LoVo (cell line): ENCODE results near the gene DAPK2.
"Not testable (repeated sequence)": the region's sequence is repeated elsewhere in the genome, so short reads cannot be mapped to it uniquely, and the experiment has no call there.

Experiments used
- DNase-seq: peaks from one replicate; pipeline ENCODE4 v3.0.0-alpha.2; 2016; ENCODE audit warnings: low spot score

The DAPK2 gene

DNA sequence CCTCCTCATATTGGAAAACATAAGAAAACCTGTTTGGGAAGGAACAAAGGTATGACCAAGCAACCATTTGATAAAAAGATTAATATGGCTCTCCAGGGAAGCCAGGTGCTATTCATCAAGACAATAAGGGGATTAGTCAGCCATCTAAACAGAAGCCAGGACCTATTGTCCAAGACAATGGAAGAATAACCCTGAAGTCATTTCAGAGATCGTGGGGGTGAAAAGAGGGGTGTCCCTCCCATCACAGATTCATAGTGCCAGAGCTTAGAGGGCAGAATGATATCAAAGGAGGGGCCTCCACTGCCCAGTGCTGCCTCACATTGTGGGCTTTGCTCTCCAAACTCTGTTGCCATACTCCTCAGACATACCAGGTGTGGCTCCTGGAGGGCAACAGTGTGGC, 73.5 kb downstream of the DAPK2 start:
- no peak for DNase-seq

DNA sequence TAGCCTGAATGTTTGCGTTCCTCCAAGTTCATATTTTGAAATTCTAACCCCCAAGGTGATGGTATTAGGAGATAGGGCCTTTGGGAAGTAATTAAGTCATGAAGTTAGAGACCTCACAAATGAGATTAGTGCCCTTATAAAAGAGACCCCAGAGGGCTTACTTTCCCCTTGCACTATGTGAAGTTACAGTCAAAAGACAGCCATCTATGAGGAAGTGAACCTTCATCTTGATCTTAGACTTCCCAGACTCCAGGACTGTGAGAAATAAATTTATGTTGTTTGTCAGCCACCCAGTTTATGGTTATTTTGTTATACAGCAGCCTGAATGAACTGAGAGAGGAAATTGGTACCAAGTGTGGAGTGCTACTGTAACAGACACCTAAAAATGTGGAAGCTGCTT, 74.4 kb downstream of the DAPK2 start:
- DNase-seq, result no peak

DNA sequence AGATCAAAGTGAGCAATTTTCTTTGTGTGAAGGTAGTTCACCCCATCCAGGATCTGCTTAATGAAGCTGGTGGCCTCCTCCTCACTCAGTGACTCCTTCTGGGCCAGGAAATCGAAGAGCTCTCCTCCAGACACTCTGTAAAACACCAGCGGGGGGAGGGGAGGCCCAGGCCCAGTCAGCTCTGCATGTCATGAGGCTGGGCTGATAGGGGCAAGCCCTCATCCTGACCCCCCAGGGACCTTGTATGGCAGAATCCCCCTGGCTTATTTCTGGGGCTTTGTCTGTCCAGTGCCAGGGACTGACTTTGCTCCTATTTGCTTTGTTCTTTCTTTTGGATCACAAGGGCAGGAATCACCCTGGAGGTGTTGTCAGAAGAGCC, 74.9 kb downstream of the DAPK2 start:
- no peak for DNase-seq

DNA sequence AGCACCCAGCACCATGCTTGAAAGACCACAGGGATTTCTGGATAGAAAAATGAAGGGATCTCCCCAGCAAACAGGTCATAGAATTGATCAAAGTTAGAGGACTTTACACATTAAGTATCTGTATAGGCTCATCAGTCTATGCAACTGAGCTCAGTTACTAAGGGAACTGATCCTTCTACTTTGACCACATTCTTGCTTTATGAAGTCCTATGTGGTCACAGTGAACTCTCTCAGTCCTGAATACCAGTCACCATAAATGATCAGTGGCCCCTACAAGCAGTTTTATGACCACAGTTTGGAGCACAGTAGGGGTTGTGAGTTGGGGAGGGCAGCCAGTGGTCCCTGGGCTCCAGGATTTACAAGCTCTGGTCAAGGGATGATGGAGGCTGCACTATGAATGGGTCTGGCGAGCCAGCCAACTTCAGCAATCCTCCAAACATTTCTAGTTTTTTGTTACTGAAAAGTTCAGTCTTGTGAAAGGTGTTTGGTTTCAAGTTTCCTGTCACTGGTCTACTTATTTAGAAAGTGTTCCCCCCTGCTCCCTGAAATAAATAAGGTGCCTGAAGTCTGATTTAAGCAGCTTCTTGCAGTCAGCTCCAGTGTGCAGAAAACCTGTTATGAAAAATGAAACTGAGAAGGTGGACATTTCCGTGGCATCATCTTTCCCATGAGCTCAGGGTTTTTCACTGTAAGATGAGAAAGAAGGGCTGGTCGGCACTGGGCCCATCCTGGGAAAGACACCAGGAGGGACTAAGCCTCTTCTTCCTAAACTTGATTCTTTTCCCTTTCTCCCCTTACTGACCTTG, 75.5 kb downstream of the DAPK2 start:
- DNase-seq, result no peak

DNA sequence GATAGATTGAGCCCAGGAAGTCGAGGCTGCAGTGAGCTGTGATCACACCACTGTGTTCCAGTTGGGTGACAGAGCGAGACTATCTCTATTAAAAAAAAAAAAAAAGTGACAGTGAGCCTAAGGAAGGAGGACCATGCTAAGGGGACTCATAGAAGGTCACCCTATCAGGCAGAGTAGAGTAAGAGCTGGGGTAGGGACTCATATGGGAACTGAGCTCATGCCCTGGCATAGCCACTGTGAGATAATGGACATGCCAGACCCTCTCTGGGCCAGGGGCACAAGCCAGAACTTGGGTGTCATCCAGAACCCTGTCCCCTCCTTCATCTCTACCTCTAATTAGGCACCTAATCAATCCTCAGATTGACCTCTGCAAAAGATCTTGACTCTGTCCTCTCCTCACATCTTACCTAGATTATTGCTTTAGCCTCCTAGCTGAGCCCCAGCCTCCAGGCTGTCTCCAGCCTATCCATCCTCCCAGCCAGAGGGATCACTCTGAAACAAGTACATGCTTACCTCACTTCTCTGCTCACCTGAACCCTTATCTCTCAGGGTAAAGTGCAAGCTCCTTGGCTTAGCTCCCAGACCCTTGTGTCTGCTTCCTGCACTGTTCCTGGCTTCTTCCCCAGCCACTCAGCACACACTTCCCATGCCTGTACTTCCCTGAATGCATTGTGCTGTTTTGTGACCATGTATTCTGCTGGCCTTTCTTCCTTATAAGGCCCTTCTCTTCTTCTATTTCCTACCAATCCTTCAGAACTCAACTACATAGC, 76.4 kb downstream of the DAPK2 start:
- DNase-seq, result peak; percentile 71

DNA sequence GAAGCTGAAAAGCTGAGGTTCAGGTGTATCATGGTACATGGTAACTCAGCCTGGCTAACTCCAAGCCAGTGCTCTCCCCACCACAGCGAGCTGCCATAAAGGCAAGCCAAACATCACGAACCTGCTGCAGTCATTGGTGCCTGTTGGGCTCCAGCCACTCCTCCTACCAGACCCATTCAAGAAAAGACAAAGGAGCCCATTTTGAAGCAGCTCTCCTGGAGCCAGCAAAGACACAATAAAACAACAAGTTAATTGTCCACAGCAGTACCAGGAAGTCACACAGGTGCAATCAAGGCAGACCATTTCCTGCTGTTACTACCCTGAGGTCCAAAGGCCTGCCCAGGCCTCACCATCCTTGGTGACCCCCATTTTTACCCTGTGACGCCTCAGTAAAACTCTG, 77.6 kb downstream of the DAPK2 start:
- DNase-seq, result peak; percentile 34

DNA sequence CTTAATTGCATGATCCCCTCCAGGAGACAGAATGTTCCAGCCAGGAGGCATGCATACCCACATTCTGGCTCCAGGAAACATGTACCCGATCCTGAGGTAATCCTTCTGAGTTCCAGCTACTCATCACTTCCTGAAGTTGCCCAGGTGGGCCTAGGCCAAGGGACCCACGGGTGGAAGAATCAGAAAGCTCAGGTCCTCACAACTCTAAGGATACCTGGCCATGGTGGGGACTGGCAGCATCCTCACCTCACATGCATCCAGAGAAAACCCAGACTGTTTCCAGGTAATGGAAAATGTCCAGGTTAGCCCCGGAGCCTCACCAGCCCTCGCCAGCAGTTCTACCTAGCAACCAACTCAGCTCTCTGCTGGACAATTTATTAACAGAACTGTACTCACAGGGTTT, 78.2 kb downstream of the DAPK2 start:
- DNase-seq, result no peak

DNA sequence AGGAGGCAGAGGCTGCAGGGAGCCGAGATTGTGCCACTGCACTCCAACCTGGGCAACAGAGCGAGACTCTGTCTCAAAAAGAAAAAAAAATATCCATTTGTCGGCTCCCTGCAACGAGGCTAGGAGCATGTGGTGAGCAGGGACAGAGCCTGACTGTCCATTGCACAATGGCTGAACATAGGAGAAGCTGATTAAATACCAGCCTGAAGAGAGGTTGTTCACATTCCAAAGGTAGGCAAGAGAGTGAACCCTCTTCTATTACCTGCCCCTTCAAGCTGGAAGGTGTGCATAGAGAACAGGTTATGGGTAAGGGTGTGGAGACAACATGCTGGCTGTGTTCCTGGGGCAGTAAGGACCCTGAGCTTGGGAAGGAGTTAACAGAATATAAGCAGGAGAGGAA, 78.7 kb downstream of the DAPK2 start:
- DNase-seq, result no peak

DNA sequence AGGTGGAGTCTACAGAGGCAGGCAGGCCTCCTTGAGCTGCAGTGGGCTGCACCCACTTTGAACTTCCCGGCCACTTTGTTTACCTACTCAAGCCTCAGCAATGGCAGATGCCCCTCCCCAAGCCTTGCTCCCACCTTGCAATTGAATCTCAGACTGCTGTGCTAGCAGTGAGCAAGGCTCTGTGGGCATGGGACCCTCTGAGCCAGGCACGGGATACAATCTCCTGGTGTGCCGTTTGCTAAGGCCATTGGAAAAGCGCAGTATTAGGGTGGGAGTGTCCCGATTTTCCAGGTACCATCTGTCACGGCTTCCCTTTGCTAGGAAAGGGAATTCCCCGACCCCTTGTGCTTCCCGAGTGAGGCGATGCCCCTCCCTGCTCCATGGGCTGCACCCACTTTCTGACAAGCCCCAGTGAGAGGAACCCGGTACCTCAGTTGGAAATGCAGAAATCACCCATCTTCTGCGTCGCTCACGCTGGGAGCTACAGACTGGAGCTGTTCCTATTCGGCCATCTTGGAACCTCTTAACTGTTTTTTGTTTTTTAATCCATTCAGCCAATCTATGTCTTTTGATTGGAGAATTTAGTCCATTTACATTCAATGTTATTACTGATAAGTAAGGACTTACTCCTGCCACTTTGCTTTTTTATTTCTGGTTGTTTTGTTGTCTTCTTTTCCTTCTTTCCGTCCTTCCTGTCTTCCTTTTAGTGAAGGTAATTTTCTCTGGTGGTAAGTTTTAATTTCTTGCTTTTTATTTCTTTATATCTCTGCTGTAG, 83.2 kb downstream of the DAPK2 start:
- DNase-seq, result not testable (repeated sequence)

DNA sequence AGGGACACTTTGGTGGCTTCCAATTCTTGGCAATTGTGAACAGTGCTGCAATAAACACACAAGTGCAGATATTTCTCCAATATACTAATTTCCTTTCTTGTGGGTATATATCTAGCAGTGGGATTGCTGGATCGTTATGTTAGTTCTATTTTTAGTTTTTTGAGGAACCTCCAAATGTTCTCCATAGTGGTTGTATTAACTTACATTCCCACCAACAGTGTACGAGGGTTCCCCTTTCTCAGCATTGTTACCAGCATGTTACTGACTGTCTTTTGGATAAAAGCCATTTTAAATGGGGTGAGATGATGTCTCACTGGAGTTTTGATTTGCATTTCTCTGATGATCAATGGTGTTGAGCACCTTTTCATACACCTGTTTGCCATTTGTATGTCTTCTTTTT, 92.8 kb downstream of the DAPK2 start:
- DNase-seq, result no peak

DNA sequence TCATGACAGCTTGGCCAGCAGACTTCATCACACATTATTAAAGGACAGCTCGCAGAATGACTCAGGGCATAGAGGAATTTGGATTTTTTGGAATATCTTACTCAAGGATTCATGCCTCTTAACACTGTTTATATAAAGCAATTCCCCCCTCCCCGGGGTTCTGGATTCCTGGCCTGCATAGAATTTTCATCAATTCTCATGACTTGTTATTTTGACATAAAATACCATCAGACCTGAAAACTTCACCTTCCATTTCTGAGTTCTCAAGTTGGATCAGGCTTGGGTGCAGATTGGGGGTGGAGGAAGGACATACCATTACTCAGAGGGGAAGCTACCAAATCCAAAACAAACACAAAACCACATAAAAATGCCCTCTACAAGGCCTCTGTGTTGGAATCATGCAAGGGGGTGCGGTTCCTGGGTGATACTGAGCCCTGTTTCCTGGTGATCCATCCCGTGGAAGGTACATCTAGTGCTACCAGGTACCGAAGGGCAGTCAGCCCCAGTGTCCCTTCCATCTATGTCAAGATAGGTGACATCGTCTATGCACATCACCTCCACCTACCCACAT, 95.3 kb downstream of the DAPK2 start:
- no peak for DNase-seq

DNA sequence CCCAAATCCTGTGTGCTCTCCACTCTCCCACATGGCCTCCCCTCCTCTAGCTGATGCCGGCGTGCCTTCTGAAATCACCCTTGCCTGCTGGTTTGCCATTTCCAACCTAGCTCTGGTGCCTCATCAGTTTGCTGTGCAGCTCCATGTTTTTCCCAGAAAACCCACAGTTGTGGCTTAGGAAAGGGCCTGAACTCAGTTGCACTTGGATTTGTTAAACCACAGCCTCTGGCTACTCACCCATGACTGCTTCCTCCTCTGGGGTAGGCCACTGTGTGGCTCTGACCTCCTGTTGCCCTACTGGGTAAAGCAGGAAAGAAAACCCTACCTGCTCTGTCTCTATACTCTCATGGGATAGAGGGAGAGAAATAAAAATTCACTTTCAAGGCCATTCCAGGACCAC, 97.3 kb downstream of the DAPK2 start:
- no peak for DNase-seq

DNA sequence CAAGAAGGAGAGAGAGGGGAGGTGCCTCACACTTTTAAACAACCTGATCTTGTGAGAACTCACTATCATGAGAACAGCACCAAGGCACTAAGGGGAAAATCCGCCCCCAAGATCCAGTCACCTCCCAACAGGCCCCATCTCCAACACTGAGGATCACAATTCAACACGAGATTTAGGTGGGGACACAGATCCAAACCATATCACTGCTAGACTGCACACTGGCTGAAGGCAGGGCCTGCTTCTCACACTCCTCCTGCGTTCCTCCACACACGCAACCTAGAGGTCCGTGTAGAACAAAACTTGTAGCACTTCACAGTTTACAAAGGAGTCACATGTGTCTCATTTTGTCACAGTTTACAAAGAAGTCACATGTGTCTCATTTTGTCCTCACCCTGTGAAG, 97.8 kb downstream of the DAPK2 start:
- no peak for DNase-seq

DNA sequence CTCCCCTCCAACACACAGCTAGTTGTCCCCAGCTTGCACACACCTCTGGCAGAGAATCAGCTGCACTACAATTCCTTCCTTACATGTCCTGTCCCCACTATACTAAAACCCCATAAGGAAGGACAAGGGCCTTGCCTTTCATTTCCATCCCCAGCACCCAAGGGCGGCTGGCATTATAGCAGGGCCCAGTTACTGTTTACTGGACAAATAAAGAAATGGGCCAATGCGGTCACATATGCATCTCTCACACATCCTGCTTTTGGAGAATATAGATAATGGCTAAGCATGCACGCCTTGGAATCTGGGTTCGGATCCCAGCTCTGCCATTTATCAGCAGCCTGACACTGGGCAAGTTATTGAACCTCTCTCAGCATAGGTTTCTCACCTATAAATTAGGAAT, 99.1 kb downstream of the DAPK2 start:
- no peak for DNase-seq

DNA sequence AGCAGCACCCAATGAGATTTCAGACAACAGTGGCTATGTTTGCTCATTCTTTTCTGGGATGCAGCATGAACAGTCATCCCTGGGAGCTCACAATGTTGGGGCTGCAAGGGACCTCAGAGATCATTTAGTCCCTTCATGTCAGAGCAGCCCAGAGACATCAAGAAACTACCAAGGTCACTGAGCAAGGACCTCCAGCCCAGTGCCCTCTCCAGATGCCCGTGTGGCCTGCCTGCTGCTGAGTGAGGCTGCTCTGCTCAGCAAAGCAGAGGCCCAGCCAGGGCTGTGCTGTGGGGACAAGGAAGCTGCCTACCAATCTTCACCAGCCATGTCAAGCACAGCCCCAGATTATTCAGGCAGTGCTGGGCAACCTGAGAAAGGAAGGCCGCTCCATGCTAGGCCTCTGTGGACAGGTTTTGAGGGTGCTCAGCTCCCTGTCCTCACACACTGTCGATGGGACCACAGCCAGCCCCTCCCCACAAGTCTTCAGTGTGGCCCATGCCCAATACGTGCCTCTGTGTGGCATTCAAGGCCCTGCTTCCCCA, 99.7 kb downstream of the DAPK2 start:
- DNase-seq, result no peak

DNA sequence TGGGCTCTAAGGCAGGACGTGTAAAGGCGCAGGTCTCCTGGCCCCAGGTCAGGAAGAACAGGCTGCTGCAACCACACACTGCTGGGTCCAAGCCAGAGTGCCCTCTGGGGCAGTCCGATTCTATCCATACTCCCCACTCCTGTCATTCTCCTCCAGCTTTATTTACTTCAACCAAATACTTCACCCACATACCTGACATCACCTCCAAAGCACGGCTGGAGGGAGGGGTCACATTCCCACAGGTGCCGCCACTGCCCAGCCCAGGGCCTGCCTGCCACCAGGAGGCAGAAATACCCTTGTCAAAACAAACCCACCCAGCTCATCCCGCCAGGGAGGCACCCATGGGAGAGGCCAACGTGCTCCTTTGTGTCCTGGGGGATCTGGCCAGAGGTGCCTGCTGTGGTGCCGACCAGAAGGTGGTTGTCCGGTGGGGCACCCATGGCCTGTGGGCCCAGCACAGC, 100.4 kb downstream of the DAPK2 start:
- peak; percentile 7 for DNase-seq

DNA sequence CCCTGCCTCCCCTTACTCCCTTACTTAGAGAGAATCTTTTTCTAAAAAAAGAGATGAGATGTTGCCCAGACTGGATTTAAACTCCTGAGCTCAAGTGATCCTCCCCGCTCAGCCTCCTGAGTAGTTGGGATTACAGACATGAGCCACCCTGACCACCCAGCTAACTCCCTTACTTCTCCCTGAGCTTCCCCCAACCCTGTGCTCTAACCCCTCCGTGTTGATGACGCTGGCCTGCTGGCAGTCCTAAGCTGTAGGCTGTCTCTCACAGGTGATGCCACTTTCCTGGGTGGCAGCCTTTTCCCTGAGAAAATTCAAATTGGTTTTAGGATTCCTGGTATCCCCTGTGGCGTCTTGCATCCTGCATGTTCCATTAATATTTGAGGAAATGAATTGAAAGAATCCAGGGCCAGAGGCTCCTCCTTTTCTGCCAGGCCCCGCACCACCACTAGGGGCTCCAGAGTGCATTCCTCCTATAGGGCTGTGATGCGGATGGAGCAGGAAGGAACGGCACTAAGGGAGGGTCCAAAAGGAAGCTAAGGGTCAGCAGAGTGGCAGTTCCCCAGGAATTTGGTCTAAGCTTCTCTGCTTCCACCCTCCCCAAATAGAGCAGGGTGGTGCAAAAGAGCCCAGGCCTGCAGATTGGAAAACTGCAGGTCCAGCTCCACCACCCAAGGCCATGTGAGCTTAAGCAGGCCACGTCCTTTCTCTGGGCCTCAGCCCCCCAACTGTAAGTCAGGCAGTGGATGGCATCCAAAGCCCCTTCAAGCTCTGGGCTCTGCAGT, 101.1 kb downstream of the DAPK2 start:
- peak; percentile 76 for DNase-seq

DNA sequence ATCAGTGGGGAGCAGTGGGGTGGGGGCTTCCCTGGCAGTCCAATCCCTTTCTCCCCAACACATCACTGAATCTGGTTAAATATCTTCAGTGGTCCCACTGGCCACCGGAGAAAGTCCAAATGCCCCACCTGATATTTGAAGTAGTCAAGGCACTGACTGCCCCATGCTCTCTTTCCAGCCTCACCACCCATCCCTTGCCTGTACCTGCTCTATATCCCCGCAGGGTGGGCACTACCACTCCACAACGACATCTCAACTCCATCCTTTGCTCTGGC, 101.7 kb downstream of the DAPK2 start:
- DNase-seq, result no peak

DNA sequence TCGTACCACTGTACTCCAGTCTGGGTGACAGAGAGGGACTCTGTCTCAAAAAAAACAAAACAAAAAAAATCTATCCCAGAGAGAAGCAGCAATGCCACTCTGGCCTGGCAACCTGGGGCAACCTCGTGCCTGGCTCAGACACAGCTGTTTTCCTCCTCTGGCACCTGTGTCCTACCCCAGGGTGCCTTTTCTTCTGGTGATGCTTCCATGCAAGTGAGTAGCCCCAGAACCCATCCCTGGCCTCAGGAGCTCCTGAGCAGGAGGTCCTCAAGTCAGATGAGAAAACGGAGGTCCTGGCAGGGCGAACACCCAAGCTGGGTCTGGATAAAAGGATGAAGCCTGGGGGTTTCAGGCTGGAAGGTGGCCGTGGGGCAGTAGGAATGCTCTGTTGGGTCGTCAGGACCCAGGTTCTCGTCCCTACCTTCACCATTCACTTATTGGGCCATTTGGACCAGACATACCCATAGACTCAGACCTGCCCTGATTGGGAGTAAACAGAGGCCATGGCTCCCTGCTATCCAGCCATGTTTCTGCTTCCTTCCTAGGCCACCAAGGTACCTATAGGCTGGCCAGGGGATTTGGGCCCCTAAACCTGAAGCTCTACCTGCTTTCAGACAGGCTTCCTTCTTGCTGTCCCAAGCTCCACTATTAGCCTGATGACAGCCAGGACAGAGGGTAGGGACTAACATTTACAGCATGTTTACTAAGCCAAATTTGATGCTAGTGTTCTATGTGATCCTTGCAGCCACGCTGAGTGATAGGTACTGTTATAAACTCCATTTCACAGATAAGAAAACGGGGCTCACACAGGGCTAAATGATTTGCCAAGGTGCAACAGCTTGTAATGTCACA, 102.2 kb downstream of the DAPK2 start:
- no peak for DNase-seq

DNA sequence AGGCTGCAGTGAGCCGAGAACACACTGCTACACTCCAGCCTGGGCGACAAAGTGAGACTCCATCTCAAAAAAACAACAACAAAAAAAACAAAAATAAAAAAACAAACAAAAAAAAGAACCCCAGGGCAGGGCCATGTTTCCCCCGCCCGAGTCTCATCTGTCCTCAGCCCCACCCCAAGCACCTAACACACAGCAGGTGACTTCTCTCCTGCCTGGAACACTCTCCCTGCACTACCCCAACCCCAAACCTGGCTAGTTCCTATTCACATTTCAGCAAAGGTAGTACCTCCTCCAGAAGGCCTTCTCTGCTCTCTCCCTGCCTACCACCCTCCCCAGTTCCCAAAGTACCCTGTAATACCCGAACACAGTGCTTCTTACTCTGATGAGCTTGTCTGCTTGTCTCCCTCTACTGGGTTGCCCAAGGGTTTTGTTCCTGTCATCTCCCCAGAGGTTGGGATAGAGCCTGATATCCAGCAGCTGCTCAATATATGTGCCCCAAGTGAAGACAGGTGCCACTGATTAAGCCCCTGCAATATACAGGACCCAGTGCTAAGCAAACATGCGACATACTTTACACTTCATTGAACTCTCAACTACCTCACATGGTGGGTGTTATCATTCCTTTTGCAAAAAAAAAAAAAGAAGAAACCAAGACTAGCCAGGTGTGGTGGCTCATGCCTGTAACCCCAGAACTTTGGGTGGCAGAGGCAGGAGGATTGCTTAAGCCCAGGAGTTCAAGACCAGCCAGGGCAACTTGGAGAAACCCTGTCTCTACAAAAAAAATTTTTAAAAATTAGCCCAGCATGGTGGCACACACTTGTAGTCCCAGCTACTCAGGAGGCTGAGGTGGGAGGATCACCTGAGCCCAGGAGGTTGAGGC, 103.6 kb downstream of the DAPK2 start:
- no peak for DNase-seq
